IPS-20b (cell line): ENCODE measurements around the gene SPCS3.
"Not testable (repeated sequence)": the region's sequence is repeated elsewhere in the genome, so short reads cannot be mapped to it uniquely, and the experiment has no call there.

Source experiments
- H3K27ac ChIP-seq: one replicate; pipeline ENCODE4 v1.5.1; 2013; ENCODE audit warnings: low read length
- H3K27me3 ChIP-seq: 2 replicates; pipeline ENCODE4 v1.6.1; 2013; ENCODE audit warnings: mild to moderate bottlenecking, low read length, inconsistent platforms; ENCODE audit not compliant: insufficient read depth
- H3K36me3 ChIP-seq: 2 replicates; pipeline ENCODE4 v1.6.1; 2013; ENCODE audit warnings: low read depth, mild to moderate bottlenecking, inconsistent platforms, low read length, moderate library complexity; ENCODE audit not compliant: insufficient read depth
- H3K4me1 ChIP-seq: 2 replicates; pipeline ENCODE4 v1.6.1; 2013; ENCODE audit warnings: mild to moderate bottlenecking, control low read depth, inconsistent platforms, low read length, moderate library complexity; ENCODE audit not compliant: insufficient read depth
- H3K4me3 ChIP-seq: 2 replicates; pipeline ENCODE4 v1.5.1; 2013; ENCODE audit warnings: mild to moderate bottlenecking, low read length, inconsistent platforms
- H3K9ac ChIP-seq: 2 replicates; pipeline ENCODE4 v1.6.1; 2013; ENCODE audit warnings: low read depth, mild to moderate bottlenecking, inconsistent platforms, low read length, moderate library complexity
- H3K9me3 ChIP-seq: 2 replicates; pipeline ENCODE4 v1.6.1; 2013; ENCODE audit warnings: mild to moderate bottlenecking, low read depth, low read length, inconsistent platforms; ENCODE audit not compliant: insufficient read depth

Gene SPCS3

GRCh38 chr4:176323511-176324160 is 3.9 kb downstream of the SPCS3 start:
- Histone ChIP-seq H3K36me3 (peaks cover 13% of the 10 kb centered on the region; the same call in 1 of the 2 replicates), H3K4me3 (no peak overlapping the region)

DNA sequence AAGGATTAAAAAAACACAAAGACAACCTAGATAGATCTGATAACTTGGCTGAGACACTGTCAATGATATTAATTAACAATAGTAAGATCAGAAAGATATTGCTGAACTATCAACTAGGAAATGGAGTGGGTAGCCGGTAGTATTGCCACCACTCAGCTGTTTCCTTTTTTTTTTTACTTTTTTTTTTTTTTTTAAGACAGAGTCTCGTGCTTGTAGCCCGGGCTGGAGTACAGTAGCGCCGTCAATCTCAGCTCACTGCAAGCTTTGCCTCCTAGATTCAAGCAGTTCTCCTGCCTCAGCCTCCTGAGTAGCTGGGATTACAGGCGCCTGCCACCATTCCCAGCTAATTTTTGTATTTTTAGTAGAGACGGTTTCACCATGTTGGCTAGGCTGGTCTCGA is 5.1 kb downstream of the SPCS3 start:
- not testable (repeated sequence) for H3K4me1 ChIP-seq, H3K27ac ChIP-seq, H3K4me3 ChIP-seq, H3K27me3 ChIP-seq, H3K9ac ChIP-seq, H3K9me3 ChIP-seq
- peaks cover 25% of the 10 kb centered on the region for H3K36me3 ChIP-seq

More at GRCh38 chr4:176323511-176324160, 3.9 kb downstream of the SPCS3 start:
- H3K27ac ChIP-seq: no peak overlapping the region
- no peaks in the 10 kb centered on the region for H3K9me3 ChIP-seq
- peaks cover 3% of the 10 kb centered on the region; the same call in 1 of the 2 replicates for H3K4me1 ChIP-seq
- H3K27me3 ChIP-seq: no peaks in the 10 kb centered on the region
- H3K9ac ChIP-seq: no peak overlapping the region

- Histone ChIP-seq H3K9me3 (no peaks in the 10 kb centered on the region), H3K4me3 (no peak overlapping the region), H3K27me3 (no peaks in the 10 kb centered on the region), H3K36me3 (peaks cover 24% of the 10 kb centered on the region), H3K27ac (no peak overlapping the region), H3K9ac (no peak overlapping the region), H3K4me1 (peaks cover 4% of the 10 kb centered on the region; the same call in 1 of the 2 replicates)
Measured at GRCh38 chr4:176333076-176333475, 13.3 kb downstream of the SPCS3 start.

DNA sequence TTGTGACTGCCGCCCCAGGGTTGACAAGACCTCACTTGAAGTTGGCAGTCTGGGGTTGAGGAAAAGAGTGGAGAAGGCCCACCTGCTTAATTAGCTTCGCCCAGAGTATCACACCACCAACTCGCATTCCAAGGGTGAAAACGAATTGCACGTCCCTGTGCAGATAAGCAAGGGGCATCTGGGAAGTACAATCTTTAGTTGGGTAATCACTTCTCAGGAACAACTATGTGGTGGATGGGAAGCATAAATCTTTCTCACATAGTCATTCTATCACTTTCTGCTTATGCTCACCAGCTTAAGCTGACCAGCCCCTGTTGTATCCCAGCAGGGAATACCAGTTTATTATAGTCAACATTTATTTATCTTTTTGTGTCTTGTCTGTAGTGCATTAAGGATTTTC is 14.3 kb downstream of the SPCS3 start:
- Histone ChIP-seq H3K9ac (no peak overlapping the region), H3K4me1 (peaks cover 4% of the 10 kb centered on the region; the same call in 1 of the 2 replicates), H3K27ac (no peak overlapping the region), H3K36me3 (peaks cover 14% of the 10 kb centered on the region), H3K4me3 (no peak overlapping the region), H3K27me3 (no peaks in the 10 kb centered on the region), H3K9me3 (no peaks in the 10 kb centered on the region)

DNA sequence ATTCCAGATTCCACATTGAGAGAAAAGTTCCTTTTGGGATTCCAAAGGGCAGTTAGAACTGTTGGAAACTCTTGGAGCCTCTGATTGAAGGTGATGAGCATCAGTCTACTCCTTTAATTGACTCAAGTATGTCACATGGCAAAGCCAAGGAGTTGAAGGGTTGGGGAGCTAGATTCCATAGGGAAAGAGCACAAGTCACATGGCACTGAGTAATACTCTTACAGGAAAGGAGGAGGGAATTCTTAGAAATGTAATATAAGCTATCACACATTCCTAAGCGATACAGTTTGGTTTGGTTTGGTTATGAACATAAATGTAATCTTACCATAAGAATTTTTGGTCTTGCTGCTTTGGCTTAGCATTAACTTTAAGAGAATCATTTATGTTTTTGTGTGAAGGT is 15.7 kb downstream of the SPCS3 start:
- Histone ChIP-seq H3K9me3 (no peaks in the 10 kb centered on the region), H3K36me3 (peaks cover under 1% of the 10 kb centered on the region; the same call in 1 of the 2 replicates), H3K27me3 (no peaks in the 10 kb centered on the region), H3K4me1 (peaks cover 4% of the 10 kb centered on the region; the same call in 1 of the 2 replicates), H3K4me3 (no peak overlapping the region), H3K9ac (no peak overlapping the region), H3K27ac (no peak overlapping the region)

DNA sequence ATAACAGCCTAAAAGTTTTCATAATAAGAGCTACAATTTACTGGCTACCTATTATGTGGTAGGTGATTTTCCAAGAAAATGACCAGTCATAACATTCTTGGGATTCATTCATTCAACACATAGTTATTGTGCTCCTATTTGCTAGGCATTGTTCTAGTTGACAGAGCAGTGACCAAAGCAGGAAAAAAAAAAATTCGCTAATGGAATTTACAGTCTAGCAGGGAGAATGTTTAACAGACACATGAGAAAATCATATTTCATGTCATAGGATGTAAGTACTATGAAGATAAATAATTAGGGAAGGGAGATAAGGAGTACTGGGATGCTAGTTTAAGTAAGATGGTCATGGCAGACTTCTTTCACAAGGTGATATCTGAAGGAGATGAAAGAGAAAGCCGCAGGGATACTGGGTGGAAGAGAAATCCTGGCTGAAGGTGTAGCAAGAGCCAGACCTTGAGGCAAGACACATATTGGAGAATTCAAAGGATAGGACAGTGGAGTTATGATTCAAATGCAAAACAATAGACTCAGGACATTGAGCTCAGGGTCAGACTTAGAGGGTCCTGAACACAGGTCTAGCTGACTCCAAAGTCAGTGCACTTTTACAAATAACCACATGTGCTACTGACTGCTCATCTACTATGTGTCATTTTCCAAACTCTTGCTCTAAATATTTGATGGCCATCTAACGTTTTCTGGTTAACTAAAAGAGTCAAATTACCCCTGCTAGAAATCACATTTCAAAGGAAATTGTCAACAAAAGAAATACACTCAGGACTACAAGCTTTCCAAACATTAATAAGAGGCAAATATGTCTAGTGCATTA is 20.4 kb downstream of the SPCS3 start:
- H3K9ac ChIP-seq: no peak overlapping the region
- H3K36me3 ChIP-seq: no peaks in the 10 kb centered on the region
- H3K27ac ChIP-seq: no peak overlapping the region
- no peak overlapping the region for H3K4me3 ChIP-seq
- H3K9me3 ChIP-seq: peaks cover 24% of the 10 kb centered on the region
- no peaks in the 10 kb centered on the region for H3K27me3 ChIP-seq
- H3K4me1 ChIP-seq: no peaks in the 10 kb centered on the region

- Histone ChIP-seq H3K27me3 (no peaks in the 10 kb centered on the region), H3K9me3 (peaks cover 24% of the 10 kb centered on the region), H3K4me3 (no peak overlapping the region), H3K36me3 (no peaks in the 10 kb centered on the region), H3K27ac (no peak overlapping the region), H3K4me1 (no peaks in the 10 kb centered on the region), H3K9ac (no peak overlapping the region)
Measured at GRCh38 chr4:176340871-176341685, 21.3 kb downstream of the SPCS3 start.

DNA sequence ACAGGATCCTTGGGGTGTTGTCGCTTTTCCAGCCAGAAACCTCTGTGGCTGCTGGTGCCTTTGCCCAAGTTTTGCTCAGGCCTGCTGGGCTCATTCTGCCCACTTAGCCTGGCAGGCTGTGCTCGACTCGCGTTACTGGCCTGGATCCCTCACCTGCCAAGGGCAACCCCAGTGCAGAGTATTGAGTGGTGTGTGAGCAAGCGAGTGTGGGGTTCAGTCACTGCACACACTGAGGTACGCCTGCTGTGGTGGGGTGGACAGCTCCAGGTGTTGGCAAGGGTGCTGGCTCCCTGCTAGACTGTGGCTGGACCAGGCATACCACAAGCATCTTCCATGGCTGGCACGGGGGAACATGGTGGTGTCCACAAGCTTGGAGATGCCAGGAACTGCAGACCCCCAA is 22.6 kb downstream of the SPCS3 start:
- no peaks in the 10 kb centered on the region for H3K4me1 ChIP-seq
- H3K27ac ChIP-seq: no peak overlapping the region
- peaks cover 24% of the 10 kb centered on the region for H3K9me3 ChIP-seq
- no peak overlapping the region for H3K9ac ChIP-seq
- H3K27me3 ChIP-seq: no peaks in the 10 kb centered on the region
- H3K36me3 ChIP-seq: no peaks in the 10 kb centered on the region
- H3K4me3 ChIP-seq: no peak overlapping the region

- Histone ChIP-seq H3K9me3 (peaks cover 24% of the 10 kb centered on the region), H3K36me3 (no peaks in the 10 kb centered on the region), H3K4me1 (no peaks in the 10 kb centered on the region), H3K4me3 (no peak overlapping the region), H3K27me3 (no peaks in the 10 kb centered on the region), H3K9ac (no peak overlapping the region), H3K27ac (no peak overlapping the region)
Measured at GRCh38 chr4:176343286-176343685, 23.5 kb downstream of the SPCS3 start.

- not testable (repeated sequence) for H3K9ac ChIP-seq, H3K4me3 ChIP-seq, H3K27me3 ChIP-seq, H3K36me3 ChIP-seq, H3K27ac ChIP-seq, H3K4me1 ChIP-seq
- H3K9me3 ChIP-seq: peaks cover 35% of the 10 kb centered on the region
Measured at GRCh38 chr4:176345346-176345745, 25.6 kb downstream of the SPCS3 start.

GRCh38 chr4:176346836-176347235 is 27.1 kb downstream of the SPCS3 start:
- not testable (repeated sequence) for H3K4me3 ChIP-seq, H3K27me3 ChIP-seq, H3K9ac ChIP-seq, H3K4me1 ChIP-seq, H3K36me3 ChIP-seq, H3K27ac ChIP-seq
- H3K9me3 ChIP-seq: peaks cover 47% of the 10 kb centered on the region
